Body of pancreas (tissue), 4 donors: ENCODE results near the gene TXK.

Experiments used
- POLR2A ChIP-seq, 3 donors: fragments of 450-650 bp; IDR thresholded peaks; one replicate each; pipeline ENCODE4 v1.6.1; 2016; ENCODE audit warnings: antibody characterized with exemption in 3 of 3, mild to moderate bottlenecking in 2 of 3
- TF ChIP-seq, protein P1 (sequence below), 7 experiments: fragments of 450-650 bp in 4 of 7; fragments of 200-600 bp in 3 of 7; sonication (generic) in 3 of 7; IDR thresholded peaks; one replicate each; pipeline ENCODE4 v1.5.1; 2016 to 2019; ENCODE audit warnings: antibody characterized with exemption in 7 of 7

- TF ChIP-seq, protein P1, sequence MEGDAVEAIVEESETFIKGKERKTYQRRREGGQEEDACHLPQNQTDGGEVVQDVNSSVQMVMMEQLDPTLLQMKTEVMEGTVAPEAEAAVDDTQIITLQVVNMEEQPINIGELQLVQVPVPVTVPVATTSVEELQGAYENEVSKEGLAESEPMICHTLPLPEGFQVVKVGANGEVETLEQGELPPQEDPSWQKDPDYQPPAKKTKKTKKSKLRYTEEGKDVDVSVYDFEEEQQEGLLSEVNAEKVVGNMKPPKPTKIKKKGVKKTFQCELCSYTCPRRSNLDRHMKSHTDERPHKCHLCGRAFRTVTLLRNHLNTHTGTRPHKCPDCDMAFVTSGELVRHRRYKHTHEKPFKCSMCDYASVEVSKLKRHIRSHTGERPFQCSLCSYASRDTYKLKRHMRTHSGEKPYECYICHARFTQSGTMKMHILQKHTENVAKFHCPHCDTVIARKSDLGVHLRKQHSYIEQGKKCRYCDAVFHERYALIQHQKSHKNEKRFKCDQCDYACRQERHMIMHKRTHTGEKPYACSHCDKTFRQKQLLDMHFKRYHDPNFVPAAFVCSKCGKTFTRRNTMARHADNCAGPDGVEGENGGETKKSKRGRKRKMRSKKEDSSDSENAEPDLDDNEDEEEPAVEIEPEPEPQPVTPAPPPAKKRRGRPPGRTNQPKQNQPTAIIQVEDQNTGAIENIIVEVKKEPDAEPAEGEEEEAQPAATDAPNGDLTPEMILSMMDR (IDR thresholded peaks at IDR 0.05) = no peak
- no peak for TF ChIP-seq POLR2A (IDR thresholded peaks at IDR 0.05)
Measured at GRCh38 chr4:48032721-48033120, 101.3 kb downstream of the TXK start.
